Amygdala (tissue), 56 donors: ENCODE measurements around the gene CDC42.

Experiments
- DNase-seq, 56 donors: peaks; one replicate each; lab custom pipeline; 2025; lab: John Stamatoyannopoulos, UW

CDC42 gene

DNA sequence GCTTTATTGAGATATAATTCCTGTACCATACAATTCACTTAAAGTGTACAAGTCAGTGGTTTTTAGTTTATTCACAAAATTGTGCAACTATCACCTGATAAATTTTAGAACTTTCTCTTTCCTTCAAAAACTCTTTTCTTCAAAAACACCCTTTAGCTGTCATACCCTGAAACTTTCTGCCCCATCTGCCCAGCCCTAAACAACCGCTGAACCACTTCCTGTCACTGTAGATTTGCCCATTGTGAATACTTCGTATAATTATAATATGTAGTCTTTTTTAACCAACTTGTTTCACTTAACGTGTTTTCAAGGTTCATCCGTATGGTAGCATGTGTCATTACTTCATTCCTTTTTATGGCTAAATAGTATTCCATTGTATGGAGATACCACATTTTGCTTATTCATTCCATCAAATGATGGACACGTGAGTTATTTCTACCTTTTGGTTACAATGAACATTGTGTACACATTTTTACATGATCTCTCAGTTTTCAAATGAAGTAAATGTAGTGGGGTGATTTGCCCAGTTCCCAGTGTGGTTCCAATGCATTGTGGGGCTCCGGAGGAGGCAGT, 52.4 kb downstream of the CDC42 start:
- DNase-seq, result no peak

GRCh38 chr1:22105611-22106207, 53.2 kb downstream of the CDC42 start:
- DNase-seq, result peak in 4 of 56 donors; percentile 16 to 42 (median 32)

DNA sequence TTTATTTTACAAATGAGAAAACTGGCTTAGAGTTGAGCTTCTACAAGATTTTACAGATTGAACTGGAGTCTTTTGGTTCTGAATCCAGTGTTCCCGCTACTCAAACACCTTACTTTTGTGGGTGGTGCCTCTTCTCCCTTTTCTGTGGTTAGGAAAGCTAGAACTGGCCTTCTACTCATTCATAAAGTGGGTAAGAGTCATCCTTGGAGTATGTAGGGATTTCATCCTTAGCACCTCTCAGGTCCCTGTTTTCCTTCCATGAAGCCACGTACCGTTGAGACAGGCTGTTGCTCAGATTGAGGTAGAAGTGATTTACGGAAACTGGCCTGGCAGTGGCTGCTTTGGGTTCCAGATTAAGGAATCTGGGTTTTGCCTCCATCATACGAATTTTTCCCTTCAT, 54.6 kb downstream of the CDC42 start:
- no peak for DNase-seq

- peak in 1 of 56 donors; percentile 16 for DNase-seq
Measured at GRCh38 chr1:22108339-22109105, 56.0 kb downstream of the CDC42 start.

GRCh38 chr1:22110016-22110415, 57.5 kb downstream of the CDC42 start:
- no peak for DNase-seq

DNA sequence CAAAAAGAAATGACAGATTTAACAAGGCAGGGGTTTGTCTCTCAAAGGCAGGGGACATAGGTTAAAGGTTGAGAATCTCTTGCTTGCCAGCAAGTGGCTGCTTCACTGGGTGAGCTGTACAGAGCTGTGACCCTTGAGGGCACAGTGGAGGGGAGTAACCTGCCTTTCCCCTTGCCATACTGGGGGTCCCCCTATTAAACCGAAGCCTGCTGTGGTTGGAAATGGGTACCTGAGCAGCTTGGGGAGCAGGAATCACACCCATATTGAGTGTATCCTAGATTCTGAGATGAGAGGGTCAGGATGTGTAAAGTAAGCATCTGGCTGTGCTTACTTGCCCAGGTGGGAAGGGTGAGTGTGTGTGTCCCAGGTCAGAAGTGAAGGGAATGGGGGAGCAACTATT, 58.6 kb downstream of the CDC42 start:
- no peak for DNase-seq

- no peak for DNase-seq
Measured at GRCh38 chr1:22111620-22112019, 59.1 kb downstream of the CDC42 start.

- DNase-seq, result peak in 1 of 56 donors; percentile 19
Measured at GRCh38 chr1:22112554-22112953, 60.0 kb downstream of the CDC42 start.

DNA sequence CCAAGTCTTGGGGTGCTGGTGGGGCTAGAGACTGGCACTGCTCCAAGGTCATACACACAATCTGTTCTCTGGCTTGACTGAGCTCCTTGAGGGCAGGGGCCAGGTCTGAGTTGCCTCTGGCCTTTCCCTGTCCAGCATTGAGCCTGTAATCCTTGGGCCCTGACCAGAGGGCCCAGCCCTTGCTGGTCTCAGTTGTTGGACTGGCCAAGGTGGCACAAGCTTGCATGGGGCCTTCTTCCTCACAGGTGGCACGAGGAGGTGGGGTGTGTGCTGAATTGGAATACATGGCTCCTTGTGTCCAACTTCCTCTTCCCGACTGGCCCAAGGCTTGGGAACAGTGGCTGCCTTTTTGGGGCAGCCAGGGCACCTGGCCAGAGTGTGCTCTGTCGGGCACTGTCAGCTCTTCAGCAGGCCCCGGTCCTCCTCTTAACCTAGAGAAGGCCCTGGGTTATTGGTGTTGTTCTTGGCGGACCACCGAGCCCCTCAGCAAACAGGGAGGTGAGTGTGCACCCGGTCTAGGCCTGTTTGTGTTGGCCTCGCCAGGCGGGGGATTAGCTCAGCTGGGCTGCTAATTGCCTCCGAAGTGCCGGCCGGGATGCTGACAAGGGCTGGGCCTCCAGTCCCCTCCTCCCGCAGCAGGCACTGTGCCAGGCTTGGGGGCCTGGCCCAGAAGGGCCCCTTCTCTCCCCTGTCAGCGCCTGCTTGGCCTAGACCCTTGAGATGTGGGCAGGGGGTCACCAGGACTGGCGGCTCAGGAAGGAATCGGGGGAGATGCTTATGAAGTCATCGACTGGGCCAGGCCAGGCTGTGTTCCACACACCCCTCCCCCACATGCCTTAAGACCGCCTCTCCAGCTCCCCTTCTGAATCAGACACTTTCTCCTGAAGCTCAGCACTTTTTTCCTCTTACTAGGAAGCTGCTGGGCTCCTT, 61.8 kb downstream of the CDC42 start:
- peak in 11 of 56 donors; percentile 12 to 69 (median 36) for DNase-seq

DNA sequence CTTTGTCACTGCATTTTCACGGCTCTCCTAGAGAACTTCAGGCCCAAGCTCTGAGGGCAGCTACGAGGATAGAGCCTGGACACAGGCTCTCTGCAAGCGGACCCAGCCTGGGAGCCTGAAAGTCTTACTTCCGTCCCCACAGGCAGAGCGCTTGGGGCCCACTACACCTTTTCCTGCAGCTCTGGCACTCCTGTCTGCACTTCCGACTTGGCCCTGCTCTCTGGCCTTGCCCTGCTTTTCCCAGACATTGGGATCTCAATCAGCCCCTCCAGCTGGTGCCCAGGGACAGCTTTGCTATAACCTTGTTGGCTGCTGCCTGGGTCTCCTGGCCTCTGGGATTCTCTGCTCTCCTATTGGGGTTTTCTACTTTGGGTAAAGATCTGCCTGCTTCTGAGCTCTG, 62.8 kb downstream of the CDC42 start:
- no peak for DNase-seq

GRCh38 chr1:22117238-22117637, 64.7 kb downstream of the CDC42 start:
- peak in 11 of 56 donors; percentile 10 to 66 (median 29) for DNase-seq

- peak in 7 of 56 donors; percentile 13 to 79 (median 21) for DNase-seq
Measured at GRCh38 chr1:22117851-22118250, 65.3 kb downstream of the CDC42 start.

DNA sequence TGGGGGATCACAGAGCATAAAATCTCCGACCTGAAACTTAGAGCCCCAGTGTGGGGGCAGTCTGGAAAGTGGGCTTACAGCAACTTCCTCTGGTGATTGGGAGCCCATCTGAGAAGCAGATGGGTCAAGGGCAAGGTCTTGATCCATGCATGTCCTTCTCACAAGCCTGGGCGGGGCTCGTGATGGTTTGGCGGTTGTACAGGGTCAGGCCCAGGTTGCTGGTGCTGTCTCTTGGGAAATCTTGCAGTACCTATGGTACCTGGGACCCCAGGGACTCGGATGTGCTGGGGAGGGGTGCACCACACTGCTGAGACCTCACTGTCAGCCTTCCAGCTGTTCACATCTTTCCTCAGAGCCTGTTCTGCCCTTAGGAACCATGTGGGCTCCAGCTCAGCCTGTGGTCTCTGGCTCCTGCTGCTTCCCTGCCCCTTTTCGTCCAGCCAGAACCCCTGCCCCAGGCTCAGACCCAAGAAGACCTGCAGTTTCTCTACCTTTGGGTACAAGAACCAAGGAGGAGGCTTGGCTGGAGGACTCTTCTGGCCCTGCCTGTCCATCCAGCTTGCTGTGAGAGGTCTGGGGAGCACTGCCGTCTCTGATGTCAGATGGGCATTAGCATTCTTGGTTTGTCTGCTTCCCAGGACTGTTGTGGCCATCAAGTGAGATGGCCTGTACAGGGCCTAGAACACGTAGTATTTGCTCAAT, 65.9 kb downstream of the CDC42 start:
- DNase-seq, result no peak

DNA sequence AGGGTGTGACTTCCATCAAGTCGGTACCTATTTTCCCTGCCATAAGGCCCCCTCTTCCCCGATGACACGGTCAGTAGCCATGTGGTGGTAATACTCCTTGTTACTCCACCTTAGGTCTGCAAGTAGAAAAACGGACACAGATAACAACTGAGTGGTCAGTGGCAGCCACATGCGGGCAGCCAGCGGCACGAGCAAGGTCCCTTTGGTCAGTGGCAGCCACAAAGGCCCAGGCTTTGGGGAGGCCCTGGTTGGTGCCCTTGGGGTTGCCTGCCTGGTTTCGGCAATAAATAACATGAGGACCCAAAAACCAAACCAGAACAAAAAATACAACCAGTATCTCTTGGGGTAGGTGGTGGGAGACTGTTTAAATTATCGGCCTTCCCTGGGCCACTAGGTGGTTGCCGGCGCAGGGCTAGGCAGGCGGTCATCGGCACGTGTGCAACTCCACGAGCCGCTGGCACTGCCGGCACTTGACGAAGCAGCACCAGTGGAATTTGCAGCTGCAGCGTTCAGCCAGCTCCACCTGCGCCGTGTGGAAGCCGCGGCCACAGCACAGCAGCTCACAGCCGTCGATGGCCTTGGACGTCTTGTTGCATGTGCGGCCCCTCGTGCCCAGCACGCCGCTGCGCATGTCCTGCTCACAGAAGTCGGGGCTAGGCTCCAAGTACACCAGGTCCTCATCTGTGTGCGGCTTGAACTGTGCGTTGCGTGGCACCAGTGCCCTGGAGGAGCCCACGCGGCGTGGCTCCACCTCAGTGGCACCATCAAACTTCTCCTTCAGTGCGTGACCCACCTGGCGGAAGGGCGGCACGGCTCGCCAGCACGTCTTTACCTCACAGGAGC, 67.3 kb downstream of the CDC42 start:
- no peak for DNase-seq

GRCh38 chr1:22120469-22120790, 67.9 kb downstream of the CDC42 start:
- no peak for DNase-seq

- no peak for DNase-seq
Measured at GRCh38 chr1:22121421-22121911, 69.0 kb downstream of the CDC42 start.

DNA sequence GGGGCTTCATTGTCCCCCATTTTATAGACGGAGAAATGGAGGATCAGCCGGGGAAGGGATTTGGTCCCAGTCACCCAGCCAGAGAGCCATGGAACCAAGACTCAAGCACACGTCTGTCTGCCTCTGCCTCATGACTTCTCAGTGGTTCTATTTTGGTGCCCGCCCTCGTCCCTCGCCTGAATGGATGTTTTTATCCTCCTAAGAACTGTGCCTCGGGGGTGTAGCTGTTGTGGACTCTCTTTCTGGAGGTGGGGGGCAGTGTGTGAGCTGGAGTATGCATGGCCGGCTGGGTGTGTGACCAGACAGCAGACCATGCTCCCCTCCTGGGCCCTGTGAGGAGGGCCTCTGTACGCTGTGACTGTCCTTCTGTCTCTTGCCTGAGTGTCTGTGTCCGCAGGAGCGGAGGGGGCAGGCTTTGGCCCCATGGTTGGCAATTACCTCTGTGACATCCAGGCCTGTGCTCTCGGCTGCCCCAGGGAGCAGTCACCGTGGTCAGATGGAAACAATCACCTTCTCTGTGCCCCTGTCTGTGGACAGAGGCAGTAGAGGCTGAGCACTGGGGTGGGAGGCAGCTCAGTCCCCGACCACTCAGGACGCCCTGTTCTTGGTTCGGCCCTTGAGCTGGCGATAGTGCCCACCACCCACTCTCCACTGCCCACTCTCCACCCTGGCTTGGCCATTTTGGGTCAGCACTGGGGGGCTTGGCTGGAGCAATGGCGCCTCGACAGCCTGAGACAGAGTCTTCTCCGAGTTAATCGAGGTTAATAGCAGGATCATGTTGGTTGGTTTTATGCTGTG, 70.0 kb downstream of the CDC42 start:
- peak in 21 of 56 donors; percentile 8 to 55 (median 32) for DNase-seq

DNA sequence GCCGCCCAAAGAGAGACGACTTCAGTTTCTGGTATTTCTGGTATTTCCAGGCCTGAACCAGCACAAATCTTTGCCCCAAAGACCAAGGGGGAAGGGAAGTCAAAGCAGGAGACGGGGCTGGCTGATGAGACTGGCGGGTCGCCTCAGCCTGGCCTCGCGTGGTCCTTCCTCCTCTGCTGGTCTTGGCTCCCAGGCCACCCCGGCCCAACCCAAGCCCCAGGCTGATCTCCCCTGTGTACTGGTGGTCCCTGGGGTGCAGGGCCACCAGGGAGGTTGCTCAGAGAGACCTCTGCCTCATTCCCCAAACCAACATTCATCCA, 70.5 kb downstream of the CDC42 start:
- DNase-seq, result no peak
